Kidney tubule cell (primary cell): ENCODE results near the gene TAS2R1.

ENCODE experiments used
- DNase-seq: peaks from one replicate; pipeline ENCODE4 v3.0.0-alpha.2; 2018; ENCODE audit warnings: low spot score

TAS2R1 gene

GRCh38 chr5:9587135-9587534 lies 43.0 kb downstream of the TAS2R1 start:
- no peak for DNase-seq

DNA sequence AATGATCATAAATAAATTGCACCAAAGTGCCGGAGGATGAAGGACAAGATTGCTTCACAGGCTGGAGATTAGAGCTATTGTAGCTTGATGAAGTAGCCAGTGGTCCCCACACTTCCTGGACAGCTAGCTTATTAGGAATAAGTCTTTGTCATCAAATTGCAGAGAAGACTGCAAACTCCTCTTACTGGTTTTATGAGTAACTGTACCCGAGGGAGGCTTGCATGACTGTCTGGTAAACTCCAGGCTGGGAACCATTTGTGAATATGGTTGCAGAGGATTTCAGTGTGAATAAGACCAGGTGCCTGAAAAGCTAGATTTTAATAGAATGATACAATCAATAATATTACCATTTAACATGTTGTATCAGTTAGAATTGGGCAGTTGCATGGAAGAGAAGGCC lies 47.7 kb downstream of the TAS2R1 start:
- no peak for DNase-seq
